ENCODE measurements around the gene RAB33B.
"Not testable (repeated sequence)": the region's sequence is repeated elsewhere in the genome, so short reads cannot be mapped to it uniquely, and the experiment has no call there.

The RAB33B gene

GRCh38 chr4:139465922-139466321, 12.0 kb downstream of the RAB33B start:
- DNase-seq = no peak

DNA sequence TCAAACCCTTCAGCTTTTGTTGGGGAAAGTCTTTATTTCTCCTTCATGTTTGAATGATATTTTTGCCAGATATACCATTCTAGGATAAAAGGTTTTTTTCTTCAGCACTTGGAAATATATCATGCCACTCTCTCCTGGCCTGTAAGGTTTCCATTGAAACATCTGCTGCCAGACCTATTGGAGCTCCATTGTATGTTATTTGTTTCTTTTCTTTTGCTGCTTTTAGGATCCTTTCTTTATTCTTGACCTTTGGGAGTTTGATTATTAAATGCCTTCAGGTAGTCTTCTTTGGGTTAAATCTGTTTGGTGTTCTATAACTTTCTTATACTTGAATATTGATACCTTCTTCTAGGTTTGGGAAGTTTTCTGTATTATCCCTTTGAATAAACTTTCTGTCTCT, 14.8 kb downstream of the RAB33B start:
- not testable (repeated sequence) for DNase-seq

GRCh38 chr4:139469216-139469615, 15.3 kb downstream of the RAB33B start:
- no peak for DNase-seq

DNA sequence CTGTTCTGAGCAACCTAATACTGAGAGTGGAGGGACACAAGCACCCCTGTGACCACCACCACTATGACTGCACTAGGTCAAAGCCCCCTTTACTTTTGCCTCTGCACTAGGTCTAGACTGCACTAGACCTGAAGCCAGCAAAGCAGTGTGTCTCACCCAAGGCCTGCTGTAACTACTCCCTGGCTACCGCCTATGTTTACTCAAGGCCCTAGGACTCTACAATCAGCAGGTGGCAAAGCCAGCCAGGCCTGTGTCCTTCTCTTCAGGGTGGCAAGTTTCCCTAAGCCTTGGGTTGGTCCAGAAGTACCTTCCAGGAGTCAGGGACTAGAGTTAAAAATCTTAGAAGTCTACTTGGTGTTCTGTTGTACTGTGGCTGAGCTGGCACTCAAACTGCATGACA, 15.9 kb downstream of the RAB33B start:
- no peak for DNase-seq

DNA sequence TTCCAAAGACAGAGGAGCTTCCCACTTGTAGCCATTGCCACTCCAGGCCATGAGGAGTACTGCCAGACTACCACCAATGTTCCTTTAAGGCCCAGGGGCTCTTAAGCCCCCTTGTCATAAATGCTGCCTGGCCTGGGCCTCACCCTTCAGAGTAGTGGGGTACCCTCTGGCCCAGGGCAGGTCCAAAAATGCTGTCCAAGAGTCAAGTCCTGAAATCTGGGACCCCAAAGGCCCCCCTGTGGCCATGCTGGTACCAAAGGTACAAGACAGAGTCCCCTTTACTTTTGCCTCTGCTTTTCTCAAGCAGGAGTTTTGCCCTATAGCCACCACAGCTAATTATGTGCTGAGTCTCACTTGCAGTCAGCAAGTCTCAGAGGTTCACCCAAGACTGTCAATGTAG, 16.4 kb downstream of the RAB33B start:
- DNase-seq = no peak

DNA sequence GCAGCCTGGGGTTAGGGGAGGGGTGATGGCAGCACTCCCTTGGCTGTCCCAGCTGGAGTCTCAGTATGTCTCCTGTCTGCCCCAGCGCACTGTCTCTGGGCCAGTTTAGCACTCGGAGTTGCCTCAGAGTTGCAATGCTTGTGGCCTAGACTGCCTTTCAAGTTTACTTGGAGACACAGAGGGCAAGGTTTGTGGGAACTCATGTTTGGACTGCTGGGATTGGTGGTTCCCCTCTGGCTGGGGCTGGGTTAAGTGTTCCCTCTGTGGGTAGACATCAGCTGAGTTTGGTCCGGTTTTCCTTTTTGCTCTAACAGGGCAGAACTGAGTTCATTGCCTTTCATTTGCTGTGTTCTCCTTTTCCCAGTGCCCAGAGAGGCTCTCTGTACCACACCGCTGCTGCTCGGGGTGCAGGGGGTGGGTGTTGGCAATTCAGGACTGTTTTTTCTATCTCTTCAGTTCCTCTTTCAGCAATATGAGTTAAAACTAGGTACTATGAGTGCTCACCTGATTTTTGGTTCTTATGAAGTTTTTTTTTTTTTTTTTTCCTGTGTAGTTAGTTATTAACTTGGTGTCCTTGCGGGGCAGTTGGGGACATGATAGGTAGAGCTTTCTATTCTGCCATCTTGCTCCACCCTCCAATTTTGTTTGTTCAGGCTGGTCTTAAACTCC, 17.2 kb downstream of the RAB33B start:
- no peak for DNase-seq

GRCh38 chr4:139472852-139473251, 18.9 kb downstream of the RAB33B start:
- no peak for DNase-seq

DNA sequence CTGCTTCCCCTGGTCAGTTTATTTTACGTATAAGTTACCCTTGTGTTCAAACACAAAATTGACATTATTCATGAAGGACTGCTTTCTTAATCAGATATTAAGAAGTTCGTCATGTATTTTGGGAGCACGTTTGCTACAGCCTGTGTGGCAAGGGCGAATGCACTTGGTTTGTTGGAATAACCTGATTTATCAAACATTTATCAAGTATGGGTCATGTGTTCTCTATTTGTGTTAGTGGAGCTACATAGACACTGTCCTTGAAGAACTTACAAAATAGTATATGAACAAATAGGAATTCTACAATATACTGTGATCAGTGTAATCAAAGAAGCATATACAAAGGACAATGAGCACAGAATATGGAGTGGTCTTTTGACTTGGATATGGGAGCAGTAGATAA, 22.4 kb downstream of the RAB33B start:
- DNase-seq = no peak

DNA sequence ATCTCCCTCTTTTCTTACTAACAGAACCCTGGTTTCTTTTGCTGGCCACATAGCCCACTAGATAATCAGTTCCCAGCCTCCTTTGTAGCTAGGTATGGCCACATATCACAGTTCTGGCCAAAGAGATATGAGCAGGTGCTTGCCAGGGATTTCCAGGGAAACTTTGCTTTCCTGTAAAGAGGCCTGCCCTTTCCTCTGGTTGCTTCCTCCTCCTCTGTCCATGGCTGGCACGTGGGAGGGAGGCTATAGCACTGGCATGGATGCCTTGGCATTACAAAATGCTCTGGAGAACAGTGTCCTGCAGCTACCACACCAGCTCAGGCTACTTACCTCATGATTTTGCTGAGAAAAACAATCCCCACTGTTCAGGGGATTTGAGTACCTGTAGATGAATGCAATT, 27.5 kb downstream of the RAB33B start:
- DNase-seq = no peak

DNA sequence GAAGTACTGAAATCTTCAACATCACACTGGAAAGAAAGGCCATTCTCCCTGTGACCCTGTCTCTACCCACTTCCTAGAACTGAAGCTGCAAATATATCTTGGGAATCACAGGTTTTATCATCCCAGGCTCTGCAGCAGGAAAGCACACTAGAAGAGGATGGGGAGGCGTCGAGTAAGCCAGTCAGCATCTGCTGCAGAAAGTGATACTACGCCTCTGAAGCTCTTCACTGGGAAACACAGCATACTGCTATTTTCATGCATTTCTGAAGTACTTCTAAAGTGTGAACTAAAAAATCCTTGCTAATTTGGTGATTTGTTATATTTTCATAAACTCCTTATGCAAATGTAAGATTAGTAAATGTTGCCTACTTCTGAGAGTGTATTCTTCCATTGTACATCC, 29.1 kb downstream of the RAB33B start:
- DNase-seq = no peak

- DNase-seq = no peak
Observed at GRCh38 chr4:139484783-139485311, 30.9 kb downstream of the RAB33B start.

GRCh38 chr4:139488442-139488841, 34.5 kb downstream of the RAB33B start:
- DNase-seq = no peak

- DNase-seq = no peak
Observed at GRCh38 chr4:139489638-139490037, 35.7 kb downstream of the RAB33B start.

- DNase-seq = no peak
Observed at GRCh38 chr4:139492429-139492828, 38.5 kb downstream of the RAB33B start.

DNA sequence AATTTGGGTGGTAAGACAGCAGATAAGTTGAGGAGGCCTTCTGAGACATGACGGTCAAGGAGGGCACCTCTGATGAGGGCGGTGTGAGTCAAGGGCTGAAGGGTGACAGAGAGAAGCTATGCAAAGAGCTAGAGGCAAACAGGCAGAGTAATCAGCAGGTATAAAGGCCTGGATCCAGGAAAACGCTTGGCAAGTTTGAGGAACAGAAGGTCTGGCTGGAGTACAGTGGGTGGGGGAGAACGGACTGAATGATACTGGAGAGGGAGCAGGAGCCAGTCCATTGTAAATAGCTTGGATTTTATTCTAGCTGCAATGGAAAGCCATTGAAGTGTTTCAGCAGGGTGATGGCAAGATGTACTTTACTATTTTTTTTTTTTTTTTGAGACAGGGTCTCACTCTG, 39.3 kb downstream of the RAB33B start:
- no peak for DNase-seq

DNA sequence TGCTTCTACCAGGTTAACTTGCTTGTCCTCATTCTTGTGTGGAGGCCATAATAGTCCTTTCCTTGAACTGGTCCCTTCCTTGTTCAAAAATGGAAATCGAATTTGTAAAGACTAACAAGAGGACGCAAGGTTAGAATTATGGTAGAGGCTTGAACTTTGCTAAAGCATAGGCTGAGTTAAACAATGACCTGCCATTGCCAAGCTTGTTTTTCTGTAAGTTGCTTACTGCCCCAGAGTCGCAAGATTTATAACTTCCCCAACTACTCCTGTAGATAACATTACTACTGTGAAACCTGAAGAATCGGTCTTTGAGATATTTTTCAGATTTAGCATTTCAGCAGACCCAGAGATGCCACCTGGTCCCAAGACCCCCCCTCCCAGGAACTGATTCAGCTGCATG, 45.3 kb downstream of the RAB33B start:
- no peak for DNase-seq

DNA sequence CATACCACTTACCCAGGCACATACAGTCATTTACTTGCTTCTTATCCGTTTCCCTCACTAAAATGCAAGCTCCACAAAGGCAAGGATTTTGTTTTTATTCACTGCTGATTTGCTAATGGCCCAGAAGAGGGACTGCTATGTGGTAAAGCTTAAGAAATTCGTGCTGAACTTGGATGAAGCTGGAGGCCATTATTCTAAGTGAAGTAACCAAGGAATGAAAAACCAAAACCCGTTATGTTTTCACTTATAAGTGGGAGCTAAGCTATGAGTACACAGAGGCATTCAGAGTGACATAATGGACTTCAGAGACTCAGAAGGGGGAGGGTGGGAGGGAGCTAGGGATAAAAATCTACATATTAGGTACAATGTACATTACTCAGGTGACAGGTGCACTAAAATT, 47.2 kb downstream of the RAB33B start:
- no peak for DNase-seq

- no peak for DNase-seq
Observed at GRCh38 chr4:139501527-139501926, 47.6 kb downstream of the RAB33B start.

GRCh38 chr4:139501927-139502899, 48.3 kb downstream of the RAB33B start:
- no peak for DNase-seq

DNA sequence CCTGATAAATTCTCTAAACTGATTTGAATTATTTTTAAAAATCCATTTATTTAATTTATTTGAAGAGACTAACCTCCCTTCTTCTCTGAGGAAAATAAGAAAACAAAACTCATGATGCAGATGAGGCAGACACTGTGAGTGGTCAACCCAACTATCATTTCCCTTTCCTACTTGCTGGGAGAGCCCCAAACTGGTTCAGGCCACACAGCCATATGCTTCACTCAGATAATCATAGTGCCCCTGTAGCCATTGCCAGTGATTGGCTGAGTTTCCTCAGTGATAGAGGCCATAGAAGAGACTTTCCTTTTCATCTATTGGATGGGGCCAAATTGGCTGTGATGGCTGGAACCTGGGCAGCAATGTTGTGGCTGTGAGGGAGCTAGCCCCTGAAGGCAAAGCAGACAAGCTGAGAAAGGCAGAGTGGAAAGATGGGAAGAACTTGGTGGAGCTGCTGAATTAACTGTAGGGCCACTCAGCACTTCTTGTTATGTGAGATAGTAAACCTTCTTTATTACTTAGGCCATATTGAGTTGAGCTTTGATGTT, 49.8 kb downstream of the RAB33B start:
- no peak for DNase-seq

DNA sequence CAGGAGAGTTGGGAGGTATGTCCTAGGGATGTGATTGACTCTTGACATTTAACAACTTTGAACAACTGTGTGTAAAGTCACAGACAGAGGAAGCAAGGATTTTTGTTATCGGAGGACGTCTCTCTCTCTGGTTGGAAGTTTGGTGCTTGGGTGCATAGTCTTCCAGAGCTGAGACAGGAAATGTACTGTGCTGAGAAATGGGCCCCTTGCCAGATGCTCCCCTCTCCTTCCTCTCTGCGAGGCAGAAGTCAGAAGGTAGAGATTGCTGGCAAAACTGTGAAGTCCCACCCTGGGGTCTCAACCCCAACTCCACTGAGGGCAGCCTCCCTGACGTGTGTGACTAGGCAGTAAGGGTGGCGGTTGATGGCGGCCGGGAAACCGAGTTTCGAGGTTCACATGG, 52.9 kb downstream of the RAB33B start:
- DNase-seq = no peak

GRCh38 chr4:139508581-139509237, 54.8 kb downstream of the RAB33B start:
- DNase-seq = no peak
